ENCODE measurements around the gene CLDN7. TPM values are rescaled to one million over a fixed set of nuclear protein-coding genes. Genes with fewer than 3 reads are reported as not detected.

CLDN7 gene
- total RNA-seq, 1 donor from 2014 or later = 200 TPM

- H3K4me3 ChIP-seq (ENCODE audit: low read depth, low read length) = peak overlapping the region; percentile 50
- DNase-seq (ENCODE audit: low read depth) = no peak
- peak; percentile 62 for TF ChIP-seq CTCF (conservative IDR thresholded peaks at IDR 0.05; ENCODE audit: low read depth, low read length)
Measured at GRCh38 chr17:7214300-7215135, 47.8 kb downstream of the CLDN7 start.

GRCh38 chr17:7213895-7214299, 48.4 kb downstream of the CLDN7 start:
- peak; percentile 55 for TF ChIP-seq CTCF (conservative IDR thresholded peaks at IDR 0.05; ENCODE audit: low read depth, low read length)
- H3K4me3 ChIP-seq (ENCODE audit: low read depth, low read length) = peak overlapping the region; percentile 50
- DNase-seq (ENCODE audit: low read depth) = no peak

GRCh38 chr17:7211491-7212273, 50.6 kb downstream of the CLDN7 start:
- no peak for DNase-seq (ENCODE audit: low read depth)
- no peak overlapping the region for H3K4me3 ChIP-seq (ENCODE audit: low read depth, low read length)
- TF ChIP-seq CTCF (conservative IDR thresholded peaks at IDR 0.05; ENCODE audit: low read depth, low read length) = no peak

Other genes with a start within 250 kb of the CLDN7 start
- gene RNASEK, start 249.9 kb downstream of the CLDN7 start, total RNA-seq = 180 and 275 TPM in 2 replicates
- under 0.01 TPM in 1 of 2 replicates, not detected in the other for gene BCL6B, start 239.4 kb downstream of the CLDN7 start, total RNA-seq
- 3.1 and 4.1 TPM in 2 replicates for gene SLC16A13, start 226.5 kb downstream of the CLDN7 start, total RNA-seq
- not detected in 2 replicates for gene SLC16A11, start 218.4 kb downstream of the CLDN7 start, total RNA-seq
- not detected in 2 replicates for gene CLEC10A, start 182.2 kb downstream of the CLDN7 start, total RNA-seq
- not detected in 2 replicates for gene ASGR2, start 147.7 kb downstream of the CLDN7 start, total RNA-seq
- gene ASGR1, start 83.1 kb downstream of the CLDN7 start, total RNA-seq = 0.72 and 5.1 TPM in 2 replicates
- gene DLG4, start 42.6 kb downstream of the CLDN7 start, total RNA-seq = 2.6 and 7.8 TPM in 2 replicates
- 320 and 573 TPM in 2 replicates for gene ACADVL, start 42.5 kb downstream of the CLDN7 start, total RNA-seq
- 46.5 and 68.0 TPM in 2 replicates for gene DVL2, start 28.0 kb downstream of the CLDN7 start, total RNA-seq
- 27.1 and 42.8 TPM in 2 replicates for gene PHF23, start 23.0 kb downstream of the CLDN7 start, total RNA-seq
- gene GABARAP, start 20.0 kb downstream of the CLDN7 start, total RNA-seq = 298 and 570 TPM in 2 replicates
- 36.4 and 58.5 TPM in 2 replicates for gene CTDNEP1, start 10.7 kb downstream of the CLDN7 start, total RNA-seq
- gene ELP5, start 10.3 kb downstream of the CLDN7 start, total RNA-seq = 37.0 and 54.8 TPM in 2 replicates
- 0.23 and 0.36 TPM in 2 replicates for gene SLC2A4, start 19.2 kb upstream of the CLDN7 start, total RNA-seq
- 0.14 and 0.35 TPM in 2 replicates for gene YBX2, start 32.2 kb upstream of the CLDN7 start, total RNA-seq
- gene EIF5A, start 45.1 kb upstream of the CLDN7 start, total RNA-seq = 353 and 817 TPM in 2 replicates
- 91.5 and 104 TPM in 2 replicates for gene GPS2, start 52.9 kb upstream of the CLDN7 start, total RNA-seq
- gene NEURL4, start 66.9 kb upstream of the CLDN7 start, total RNA-seq = 13.4 and 19.3 TPM in 2 replicates
- gene ACAP1, start 74.1 kb upstream of the CLDN7 start, total RNA-seq = 0.81 and 1.4 TPM in 2 replicates
- 9.8 and 12.3 TPM in 2 replicates for gene KCTD11, start 89.7 kb upstream of the CLDN7 start, total RNA-seq
- gene TMEM95, start 92.7 kb upstream of the CLDN7 start, total RNA-seq = not detected in 2 replicates
- gene TNK1, start 118.6 kb upstream of the CLDN7 start, total RNA-seq = 5.4 and 7.3 TPM in 2 replicates
- 33.0 and 59.0 TPM in 2 replicates for gene PLSCR3, start 132.0 kb upstream of the CLDN7 start, total RNA-seq
- gene TMEM256, start 141.6 kb upstream of the CLDN7 start, total RNA-seq = 134 and 163 TPM in 2 replicates
- 2.5 and 10.3 TPM in 2 replicates for gene NLGN2, start 145.4 kb upstream of the CLDN7 start, total RNA-seq
- gene SPEM1, start 157.8 kb upstream of the CLDN7 start, total RNA-seq = not detected in 2 replicates
- not detected in 2 replicates for gene SPEM2, start 163.1 kb upstream of the CLDN7 start, total RNA-seq
- not detected in 2 replicates for gene SPEM3, start 166.4 kb upstream of the CLDN7 start, total RNA-seq
- gene TMEM102, start 173.0 kb upstream of the CLDN7 start, total RNA-seq = 24.6 and 25.0 TPM in 2 replicates
- 0.51 and 11.5 TPM in 2 replicates for gene FGF11, start 177.0 kb upstream of the CLDN7 start, total RNA-seq
- gene CHRNB1, start 182.6 kb upstream of the CLDN7 start, total RNA-seq = 21.3 and 30.7 TPM in 2 replicates
- gene ZBTB4, start 217.2 kb upstream of the CLDN7 start, total RNA-seq = 17.9 and 24.6 TPM in 2 replicates
- gene SLC35G6, start 219.0 kb upstream of the CLDN7 start, total RNA-seq = not detected in 2 replicates
- 30.3 and 30.5 TPM in 2 replicates for gene POLR2A, start 221.9 kb upstream of the CLDN7 start, total RNA-seq

All from epithelial cell of proximal tubule (primary cell).